Skeletal muscle tissue (tissue), 4 donors: ENCODE measurements around the gene OSBPL6. TPM values are rescaled to one million over a fixed set of nuclear protein-coding genes. Genes with fewer than 3 reads are reported as not detected.

Experiments used
- H3K27ac ChIP-seq: one replicate; pipeline ENCODE4 v1.7.0; 2013; ENCODE audit warnings: mild to moderate bottlenecking, low read depth, low read length, inconsistent platforms
- H3K27me3 ChIP-seq, 3 donors: one replicate each; pipeline ENCODE4 v1.7.0; 2013; ENCODE audit warnings: low read length in 3 of 3; ENCODE audit not compliant: control insufficient read depth in 3 of 3, insufficient read depth in 3 of 3
- H3K36me3 ChIP-seq, 3 donors: one replicate each; pipeline ENCODE4 v1.7.0; 2013; ENCODE audit warnings: low read length in 3 of 3; ENCODE audit not compliant: control insufficient read depth in 3 of 3, insufficient read depth in 3 of 3
- H3K4me1 ChIP-seq, 3 donors: one replicate each; pipeline ENCODE4 v1.7.0; 2013; ENCODE audit warnings: low read length in 3 of 3, mild to moderate bottlenecking in 3 of 3; ENCODE audit not compliant: control insufficient read depth in 3 of 3, insufficient read depth in 3 of 3
- H3K4me3 ChIP-seq, 3 donors: one replicate each; pipeline ENCODE4 v1.7.0; 2013; ENCODE audit warnings: low read length in 3 of 3
- H3K9ac ChIP-seq, 3 donors: one replicate each; pipeline ENCODE4 v1.7.0; 2013; ENCODE audit warnings: low read length in 3 of 3, mild to moderate bottlenecking in 3 of 3, moderate library complexity in 2 of 3, low read depth in 1 of 3
- H3K9me3 ChIP-seq, 3 donors: one replicate each; pipeline ENCODE4 v1.7.0; 2013; ENCODE audit warnings: low read length in 3 of 3; ENCODE audit not compliant: control insufficient read depth in 3 of 3
- total RNA-seq: library from RNA; depleted of rRNA; stranded (reverse); fragments of >200 nt; gene quantifications from one replicate; pipeline ENCODE4 v1.2.3, GENCODE V29; 2014
- donor health status: Osteomylitis.

Gene OSBPL6
- total RNA-seq, 1 donor from 2014 or later, result 2.1 TPM

- Histone ChIP-seq H3K9ac (no peak overlapping the region), H3K36me3 (no peaks in the 10 kb centered on the region), H3K4me1 (no peaks in the 10 kb centered on the region), H3K27me3 (no peaks in the 10 kb centered on the region), H3K9me3 (no peaks in the 10 kb centered on the region), H3K4me3 (no peak overlapping the region), H3K27ac (no peak overlapping the region)
Measured at GRCh38 chr2:178230396-178230795, 36.1 kb downstream of the OSBPL6 start.

GRCh38 chr2:178233428-178233827, 39.1 kb downstream of the OSBPL6 start:
- Histone ChIP-seq H3K27me3 (no peaks in the 10 kb centered on the region), H3K9ac (no peak overlapping the region), H3K4me1 (peaks cover 0 to 12% (median 10%) of the 10 kb centered on the region in 3 donors), H3K9me3 (no peaks in the 10 kb centered on the region), H3K36me3 (no peaks in the 10 kb centered on the region), H3K4me3 (no peak overlapping the region), H3K27ac (peak overlapping the region; percentile 12)

- H3K27me3 ChIP-seq, result no peaks in the 10 kb centered on the region
- no peak overlapping the region for H3K27ac ChIP-seq
- H3K36me3 ChIP-seq, result no peaks in the 10 kb centered on the region
- no peak overlapping the region for H3K4me3 ChIP-seq
- H3K4me1 ChIP-seq, result peaks cover 0 to 15% (median 14%) of the 10 kb centered on the region in 3 donors
- H3K9me3 ChIP-seq, result no peaks in the 10 kb centered on the region
- H3K9ac ChIP-seq, result no peak overlapping the region
Measured at GRCh38 chr2:178234648-178235047, 40.3 kb downstream of the OSBPL6 start.

- peaks cover 5 to 22% (median 20%) of the 10 kb centered on the region in 3 donors for H3K4me1 ChIP-seq
- H3K27ac ChIP-seq, result no peak overlapping the region
- H3K9ac ChIP-seq, result no peak overlapping the region
Measured at GRCh38 chr2:178237488-178238153, 43.3 kb downstream of the OSBPL6 start.

GRCh38 chr2:178238154-178238521, 43.8 kb downstream of the OSBPL6 start:
- H3K4me3 ChIP-seq, result no peak overlapping the region
- H3K9ac ChIP-seq, result no peak overlapping the region
- H3K27ac ChIP-seq, result no peak overlapping the region
- H3K27me3 ChIP-seq, result no peaks in the 10 kb centered on the region
- H3K4me1 ChIP-seq, result peaks cover 5 to 22% (median 20%) of the 10 kb centered on the region in 3 donors
- no peaks in the 10 kb centered on the region for H3K36me3 ChIP-seq
- H3K9me3 ChIP-seq, result no peaks in the 10 kb centered on the region

More at GRCh38 chr2:178237488-178238153, 43.3 kb downstream of the OSBPL6 start:
- Histone ChIP-seq H3K4me3 (no peak overlapping the region), H3K36me3 (no peaks in the 10 kb centered on the region), H3K9me3 (no peaks in the 10 kb centered on the region), H3K27me3 (no peaks in the 10 kb centered on the region)

DNA sequence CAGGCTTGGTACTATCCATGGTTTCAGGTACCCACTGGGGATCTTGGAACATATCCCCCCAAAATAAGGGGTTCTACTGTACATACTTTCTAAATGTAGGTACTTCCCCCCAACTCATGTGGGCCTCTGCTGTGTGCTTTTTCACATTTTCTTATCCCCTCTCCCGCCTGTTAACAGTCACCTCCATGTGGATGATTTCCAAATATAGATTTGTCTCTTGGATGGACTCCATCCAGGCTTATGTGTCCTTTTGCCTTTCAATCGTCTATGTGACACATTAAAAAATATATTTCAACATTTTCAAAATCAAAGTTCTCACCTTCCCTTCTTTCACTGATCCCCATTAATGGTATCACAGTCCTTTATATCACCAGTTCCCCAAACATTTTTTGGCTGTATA, 44.4 kb downstream of the OSBPL6 start:
- Histone ChIP-seq H3K36me3 (no peaks in the 10 kb centered on the region), H3K4me1 (peaks cover 5 to 22% (median 20%) of the 10 kb centered on the region in 3 donors), H3K27ac (no peak overlapping the region), H3K4me3 (no peak overlapping the region), H3K9me3 (no peaks in the 10 kb centered on the region), H3K9ac (no peak overlapping the region), H3K27me3 (no peaks in the 10 kb centered on the region)

GRCh38 chr2:178241844-178242551, 47.7 kb downstream of the OSBPL6 start:
- H3K4me1 ChIP-seq, result peaks cover 24 to 45% (median 35%) of the 10 kb centered on the region in 3 donors
- H3K9me3 ChIP-seq, result no peaks in the 10 kb centered on the region
- H3K27ac ChIP-seq, result no peak overlapping the region
- no peak overlapping the region for H3K4me3 ChIP-seq
- H3K27me3 ChIP-seq, result no peaks in the 10 kb centered on the region
- no peak overlapping the region for H3K9ac ChIP-seq
- H3K36me3 ChIP-seq, result no peaks in the 10 kb centered on the region

GRCh38 chr2:178242552-178242883, 48.2 kb downstream of the OSBPL6 start:
- Histone ChIP-seq H3K4me3 (no peak overlapping the region), H3K4me1 (peaks cover 29 to 47% (median 34%) of the 10 kb centered on the region in 3 donors), H3K9me3 (no peaks in the 10 kb centered on the region), H3K9ac (no peak overlapping the region), H3K27ac (no peak overlapping the region), H3K27me3 (no peaks in the 10 kb centered on the region), H3K36me3 (no peaks in the 10 kb centered on the region)

GRCh38 chr2:178243961-178244360, 49.6 kb downstream of the OSBPL6 start:
- Histone ChIP-seq H3K9me3 (no peaks in the 10 kb centered on the region), H3K4me1 (peaks cover 31 to 40% (median 33%) of the 10 kb centered on the region in 3 donors)

DNA sequence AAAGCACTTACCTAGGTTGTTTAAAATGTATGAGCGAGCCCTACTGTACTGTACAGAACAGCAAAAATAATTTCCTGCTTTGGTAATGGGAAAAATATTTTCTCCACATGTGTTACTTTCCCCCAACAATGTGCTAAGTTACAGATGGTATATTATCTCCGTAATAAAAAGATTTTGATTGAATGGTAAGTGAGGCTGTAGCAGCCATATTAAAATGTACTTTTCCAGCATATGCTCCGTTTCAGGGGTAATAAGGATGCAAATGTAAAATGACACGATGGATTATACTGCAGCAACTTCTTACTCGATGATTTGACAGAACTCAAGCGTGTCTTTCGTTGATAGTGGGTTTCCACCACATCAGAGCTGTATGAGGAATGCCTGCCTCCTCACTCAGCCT, 50.5 kb downstream of the OSBPL6 start:
- H3K4me1 ChIP-seq, result peaks cover 31 to 40% (median 33%) of the 10 kb centered on the region in 3 donors
- peak overlapping the region; percentile 16 for H3K27ac ChIP-seq
- H3K27me3 ChIP-seq, result no peaks in the 10 kb centered on the region
- H3K4me3 ChIP-seq, result no peak overlapping the region
- no peak overlapping the region for H3K9ac ChIP-seq
- H3K36me3 ChIP-seq, result no peaks in the 10 kb centered on the region
- no peaks in the 10 kb centered on the region for H3K9me3 ChIP-seq

More at GRCh38 chr2:178243961-178244360, 49.6 kb downstream of the OSBPL6 start:
- Histone ChIP-seq H3K4me3 (no peak overlapping the region), H3K9ac (no peak overlapping the region), H3K27ac (no peak overlapping the region), H3K36me3 (no peaks in the 10 kb centered on the region), H3K27me3 (no peaks in the 10 kb centered on the region)
